Lower lobe of right lung (tissue), 2 donors: Measurements from ENCODE around the gene NCKAP5. TPM values are rescaled to one million over a fixed set of nuclear protein-coding genes. Genes with fewer than 3 reads are reported as not detected.

ENCODE experiments used
- ATAC-seq, 2 donors: fragments of 200-7000 bp; cut with Tn5 transposase; one replicate each; pipeline ENCODE4 v1.9.1; 2020 to 2022; ENCODE audit warnings: mild to moderate bottlenecking in 2 of 2, moderate library complexity in 2 of 2
- DNase-seq: peaks from one replicate; pipeline ENCODE4 v3.0.0-alpha.2; 2020
- H3K27ac ChIP-seq: fragments of 200-600 bp; one replicate; pipeline ENCODE4 v1.8.0; 2022
- H3K27me3 ChIP-seq: fragments of 200-600 bp; one replicate; pipeline ENCODE4 v1.8.0; 2022; ENCODE audit warnings: low read depth
- H3K36me3 ChIP-seq: fragments of 200-600 bp; one replicate; pipeline ENCODE4 v1.8.0; 2022; ENCODE audit warnings: mild to moderate bottlenecking
- H3K4me1 ChIP-seq: fragments of 200-600 bp; one replicate; pipeline ENCODE4 v1.8.0; 2022
- H3K4me3 ChIP-seq: fragments of 200-600 bp; one replicate; pipeline ENCODE4 v1.8.0; 2022; ENCODE audit warnings: mild to moderate bottlenecking
- H3K9me3 ChIP-seq: fragments of 200-600 bp; one replicate; pipeline ENCODE4 v1.8.0; 2022
- intact Hi-C: fragments of 100-400 bp; cut with DNase I; formaldehyde crosslinking; loops from one replicate; pipeline ENCODE4 v1.11.0; 2022
- total RNA-seq: library from RNA; stranded (reverse); fragmentation: NEBNext Ultra II Directional; extraction: Animal tissue kit (Norgen Biotek cat#: 25700); gene quantifications from one replicate; pipeline ENCODE4 v1.2.1, GENCODE V29; 2021
- TF ChIP-seq, protein P1 (sequence below): fragments of 200-600 bp; IDR thresholded peaks from one replicate; pipeline ENCODE4 v1.8.0; 2022; ENCODE audit warnings: antibody characterized with exemption, mild to moderate bottlenecking
- donor health status: DM: no; HTN: yes; CAD: no; lungs with severe emphysema.

Gene NCKAP5
- total RNA-seq, 1 donor from 2014 or later, result 34.6 TPM

DNA sequence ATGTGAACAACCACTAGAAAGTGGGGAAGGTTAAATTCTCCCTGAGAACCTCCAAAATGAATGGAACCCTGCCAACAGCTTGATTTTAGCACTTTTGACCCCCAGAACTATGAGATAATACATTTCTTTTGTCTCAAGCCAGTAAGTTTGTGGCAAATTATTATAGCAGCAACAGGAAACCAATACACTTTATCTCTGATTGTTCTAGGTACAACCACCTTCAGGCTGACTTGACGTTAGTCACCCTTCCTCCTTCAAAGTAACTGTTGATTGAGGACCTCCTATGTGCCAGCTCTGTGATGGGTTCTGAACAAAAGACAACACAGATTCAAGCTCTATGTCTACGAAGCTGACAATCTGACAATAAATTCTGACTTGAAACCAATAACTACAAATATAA is 318.9 kb downstream of the NCKAP5 start:
- ATAC-seq, result no peak
- intact Hi-C loops, result no loop called here
- H3K36me3 ChIP-seq, result no peaks in the 10 kb centered on the region
- H3K9me3 ChIP-seq, result no peaks in the 10 kb centered on the region
- no peak overlapping the region for H3K4me3 ChIP-seq
- H3K27me3 ChIP-seq, result no peaks in the 10 kb centered on the region
- no peak for DNase-seq
- no peak overlapping the region for H3K27ac ChIP-seq
- TF ChIP-seq, protein P1, sequence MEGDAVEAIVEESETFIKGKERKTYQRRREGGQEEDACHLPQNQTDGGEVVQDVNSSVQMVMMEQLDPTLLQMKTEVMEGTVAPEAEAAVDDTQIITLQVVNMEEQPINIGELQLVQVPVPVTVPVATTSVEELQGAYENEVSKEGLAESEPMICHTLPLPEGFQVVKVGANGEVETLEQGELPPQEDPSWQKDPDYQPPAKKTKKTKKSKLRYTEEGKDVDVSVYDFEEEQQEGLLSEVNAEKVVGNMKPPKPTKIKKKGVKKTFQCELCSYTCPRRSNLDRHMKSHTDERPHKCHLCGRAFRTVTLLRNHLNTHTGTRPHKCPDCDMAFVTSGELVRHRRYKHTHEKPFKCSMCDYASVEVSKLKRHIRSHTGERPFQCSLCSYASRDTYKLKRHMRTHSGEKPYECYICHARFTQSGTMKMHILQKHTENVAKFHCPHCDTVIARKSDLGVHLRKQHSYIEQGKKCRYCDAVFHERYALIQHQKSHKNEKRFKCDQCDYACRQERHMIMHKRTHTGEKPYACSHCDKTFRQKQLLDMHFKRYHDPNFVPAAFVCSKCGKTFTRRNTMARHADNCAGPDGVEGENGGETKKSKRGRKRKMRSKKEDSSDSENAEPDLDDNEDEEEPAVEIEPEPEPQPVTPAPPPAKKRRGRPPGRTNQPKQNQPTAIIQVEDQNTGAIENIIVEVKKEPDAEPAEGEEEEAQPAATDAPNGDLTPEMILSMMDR, result no peak
- H3K4me1 ChIP-seq, result peaks cover 27% of the 10 kb centered on the region

DNA sequence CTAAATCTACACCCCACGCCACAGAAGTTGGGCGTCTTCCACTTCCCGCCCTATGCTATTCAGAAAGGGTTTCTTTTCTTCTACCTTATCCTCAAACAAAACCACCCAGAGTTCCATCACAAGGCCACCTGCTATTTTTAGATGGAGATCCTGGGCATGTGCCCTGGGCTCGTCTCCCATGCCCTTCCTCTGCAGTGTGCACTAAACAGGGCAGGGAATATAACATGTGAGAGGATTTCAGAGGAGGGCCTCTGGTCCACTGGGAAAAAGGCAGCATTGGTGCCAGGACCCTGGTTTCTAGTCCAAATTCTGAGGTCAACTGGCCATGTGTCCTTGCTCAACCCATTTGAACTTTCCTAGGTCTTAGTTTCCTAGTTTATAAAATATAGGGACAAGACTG is 320.0 kb downstream of the NCKAP5 start:
- H3K27me3 ChIP-seq, result no peaks in the 10 kb centered on the region
- H3K4me1 ChIP-seq, result peaks cover 27% of the 10 kb centered on the region
- no peak overlapping the region for H3K27ac ChIP-seq
- DNase-seq (no peak), ATAC-seq (no peak)
- H3K4me3 ChIP-seq, result no peak overlapping the region
- no peaks in the 10 kb centered on the region for H3K9me3 ChIP-seq
- TF ChIP-seq, protein P1, result no peak
- no peaks in the 10 kb centered on the region for H3K36me3 ChIP-seq
- intact Hi-C loops, result no loop called here

DNA sequence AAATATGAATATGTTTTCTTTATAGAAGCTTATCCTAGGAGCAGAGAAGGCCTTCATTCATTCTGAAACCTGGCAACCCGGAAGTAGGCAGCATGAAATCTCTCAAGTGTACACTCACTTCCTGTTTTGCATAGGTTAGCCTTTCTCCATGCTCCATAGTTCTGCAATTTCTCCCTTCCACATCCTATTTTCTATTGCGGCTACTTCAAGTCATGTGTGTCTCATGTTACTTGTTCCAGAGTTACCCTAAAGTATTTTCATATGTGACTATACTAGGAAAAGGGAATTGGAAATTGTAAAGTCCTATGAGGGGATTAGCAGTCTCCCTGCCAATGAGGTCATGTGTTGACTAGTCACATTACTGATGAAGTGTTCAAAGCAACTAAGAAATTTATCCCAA is 320.6 kb downstream of the NCKAP5 start:
- intact Hi-C loops, result no loop called here
- peak; percentile 54 to 64 for ATAC-seq
- TF ChIP-seq, protein P1, result no peak
- H3K36me3 ChIP-seq, result no peaks in the 10 kb centered on the region
- H3K9me3 ChIP-seq, result no peaks in the 10 kb centered on the region
- H3K4me3 ChIP-seq, result no peak overlapping the region
- no peak for DNase-seq
- H3K27ac ChIP-seq, result no peak overlapping the region
- H3K27me3 ChIP-seq, result no peaks in the 10 kb centered on the region
- peaks cover 27% of the 10 kb centered on the region for H3K4me1 ChIP-seq

DNA sequence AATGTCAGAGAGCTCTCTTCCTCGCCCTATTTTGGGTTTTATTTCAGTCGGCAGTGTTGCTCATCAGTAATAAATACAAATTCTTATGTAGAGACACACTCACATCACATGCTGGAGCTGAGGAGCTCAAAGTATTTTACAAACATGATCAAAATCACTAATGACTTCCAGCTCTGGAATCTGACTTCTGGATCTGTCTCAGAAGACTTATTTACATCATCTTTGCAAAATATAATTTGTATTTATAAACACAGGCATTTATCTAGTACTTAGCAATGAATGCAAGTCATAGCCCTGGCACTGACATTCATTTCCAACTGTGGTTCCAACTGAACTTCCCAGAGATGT is 327.1 kb downstream of the NCKAP5 start:
- ATAC-seq, result peak in 1 of 2 donors; percentile 14
- DNase-seq, result no peak

DNA sequence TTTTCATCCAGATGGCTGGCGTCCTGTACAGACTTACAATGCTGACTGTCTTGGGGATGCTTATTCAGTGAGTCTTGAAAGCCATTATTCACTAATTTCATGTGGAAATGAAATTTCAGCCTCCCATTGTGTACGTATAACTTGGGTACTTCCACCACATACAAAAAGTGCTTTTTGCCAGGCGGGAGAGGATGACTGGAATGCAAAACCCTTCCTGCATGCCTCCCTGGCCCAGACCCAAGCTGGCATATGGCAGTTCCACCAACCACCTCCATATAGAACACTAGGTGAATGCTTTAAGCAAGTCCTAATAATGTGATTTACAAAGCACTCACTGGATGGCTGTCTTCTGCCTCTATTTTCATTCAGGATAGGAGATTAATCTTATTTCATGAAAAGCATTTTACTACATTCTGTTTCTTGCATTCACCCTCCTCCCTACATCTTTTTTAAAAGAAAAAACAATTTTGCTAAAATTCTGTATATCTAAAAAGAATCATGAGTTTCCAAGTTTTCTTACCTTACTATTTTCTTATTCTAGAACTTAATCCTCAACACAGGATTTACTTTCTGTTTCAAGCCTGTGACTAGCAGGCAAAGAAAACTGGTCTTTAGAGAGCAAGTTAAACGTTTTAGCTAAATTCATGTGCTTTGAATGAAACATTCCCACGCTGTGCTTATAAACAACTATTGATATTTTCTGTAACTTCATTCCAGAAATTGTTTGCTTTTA is 327.6 kb downstream of the NCKAP5 start:
- Histone ChIP-seq H3K4me3 (peak overlapping the region; percentile 31), H3K9me3 (no peaks in the 10 kb centered on the region), H3K36me3 (no peaks in the 10 kb centered on the region), H3K27me3 (no peaks in the 10 kb centered on the region), H3K4me1 (peaks cover 4% of the 10 kb centered on the region), H3K27ac (peak overlapping the region; percentile 42)
- ATAC-seq (peak in 1 of 2 donors; percentile 19), DNase-seq (no peak)
- TF ChIP-seq, protein P1, result no peak
- intact Hi-C loops, result no loop called here

More for the DNA sequence above, 327.1 kb downstream of the NCKAP5 start:
- TF ChIP-seq, protein P1, result no peak
- Histone ChIP-seq H3K27me3 (no peaks in the 10 kb centered on the region), H3K4me3 (peak overlapping the region; percentile 31), H3K36me3 (no peaks in the 10 kb centered on the region), H3K9me3 (no peaks in the 10 kb centered on the region), H3K4me1 (peaks cover 4% of the 10 kb centered on the region), H3K27ac (peak overlapping the region; percentile 42)
- intact Hi-C loops, result no loop called here
